HEK293 (cell line): Measurements from ENCODE around the gene CD47.

Experiments used
- CTCF ChIA-PET: fragments of 350-600 bp; formaldehyde crosslinking; extraction: SDS; loops from one replicate; lab custom pipeline; 2021; ENCODE audit warnings: antibody characterized with exemption; lab: Yijun Ruan, JAX
- POLR2A ChIA-PET: fragments of 300-600 bp; formaldehyde crosslinking; extraction: SDS; loops from one replicate; lab custom pipeline; 2020; ENCODE audit warnings: antibody characterized with exemption, inconsistent platforms; lab: Yijun Ruan, JAX
- H3K27ac ChIP-seq: fragments of 200-500 bp; sonication (Bioruptor generic); 2 replicates; pipeline ENCODE4 v1.5.1; 2014; ENCODE audit warnings: low read depth, low read length, control low read depth, inconsistent platforms; ENCODE audit errors: extremely low read depth
- H3K36me3 ChIP-seq, 2 experiments: fragments of 200-500 bp in 1 of 2; sonication (Bioruptor generic) in 1 of 2; 1 replicate in 1 of 2; 2 replicates in 1 of 2; pipeline ENCODE4 v1.5.1; 2014 to 2017; ENCODE audit warnings: inconsistent platforms in 2 of 2, low read length in 2 of 2; ENCODE audit not compliant: control insufficient read depth in 2 of 2, insufficient read depth in 1 of 2
- H3K4me1 ChIP-seq: fragments of 200-500 bp; sonication (Bioruptor generic); 2 replicates; pipeline ENCODE4 v1.5.1; 2014; ENCODE audit warnings: mild to moderate bottlenecking, low read length, inconsistent platforms; ENCODE audit not compliant: control insufficient read depth, insufficient read depth
- H3K4me3 ChIP-seq: 2 replicates; pipeline ENCODE4 v1.5.1; 2011; ENCODE audit warnings: low read depth, mild to moderate bottlenecking, control low read depth, low read length, moderate library complexity
- H3K9me3 ChIP-seq: fragments of 200-500 bp; sonication (Bioruptor generic); 2 replicates; pipeline ENCODE4 v1.5.1; 2014; ENCODE audit warnings: low read depth, low read length, inconsistent platforms; ENCODE audit not compliant: control insufficient read depth, insufficient read depth
- MZF1 ChIP-seq: fragments of 450-650 bp; formaldehyde crosslinking; IDR thresholded peaks from 2 replicates; pipeline ENCODE4 v1.5.1; 2017; ENCODE audit warnings: missing biosample characterization, missing genetic modification characterization, borderline replicate concordance
- PBX3 ChIP-seq: sonication (generic); formaldehyde crosslinking; IDR thresholded peaks from 2 replicates; pipeline ENCODE4 v1.8.1; 2022; ENCODE audit warnings: mild to moderate bottlenecking, moderate library complexity, missing genetic modification reagents
- PRDM4 ChIP-seq: fragments of 450-650 bp; formaldehyde crosslinking; IDR thresholded peaks from 2 replicates; pipeline ENCODE4 v1.5.1; 2017; ENCODE audit warnings: missing biosample characterization, missing genetic modification characterization
- REPIN1 ChIP-seq: fragments of 450-650 bp; formaldehyde crosslinking; IDR thresholded peaks from 2 replicates; pipeline ENCODE4 v1.5.1; 2017; ENCODE audit warnings: missing biosample characterization, missing genetic modification characterization, low read depth
- SP2 ChIP-seq: fragments of 450-650 bp; formaldehyde crosslinking; IDR thresholded peaks from 2 replicates; pipeline ENCODE4 v1.5.1; 2016; ENCODE audit warnings: missing biosample characterization, missing genetic modification characterization
- ZBTB49 ChIP-seq: fragments of 450-650 bp; formaldehyde crosslinking; IDR thresholded peaks from 2 replicates; pipeline ENCODE4 v1.5.1; 2016; ENCODE audit warnings: missing biosample characterization, missing genetic modification characterization, low read depth
- ZFP3 ChIP-seq: fragments of 450-650 bp; formaldehyde crosslinking; IDR thresholded peaks from 2 replicates; pipeline ENCODE4 v1.5.1; 2016; ENCODE audit warnings: low read depth, missing biosample characterization, missing genetic modification characterization
- ZFP41 ChIP-seq: fragments of 450-650 bp; formaldehyde crosslinking; IDR thresholded peaks from 2 replicates; pipeline ENCODE4 v1.5.1; 2016; ENCODE audit warnings: missing biosample characterization, missing genetic modification characterization, borderline replicate concordance
- ZNF280D ChIP-seq: fragments of 450-650 bp; formaldehyde crosslinking; IDR thresholded peaks from 2 replicates; pipeline ENCODE4 v1.5.1; 2016; ENCODE audit warnings: missing biosample characterization, missing genetic modification characterization
- ZNF350 ChIP-seq: fragments of 450-650 bp; formaldehyde crosslinking; IDR thresholded peaks from 2 replicates; pipeline ENCODE4 v1.5.0; 2017; ENCODE audit warnings: missing biosample characterization, mild to moderate bottlenecking, missing genetic modification characterization
- ZNF514 ChIP-seq: fragments of 450-650 bp; formaldehyde crosslinking; IDR thresholded peaks from 2 replicates; pipeline ENCODE4 v1.5.1; 2016; ENCODE audit warnings: missing biosample characterization, missing genetic modification characterization
- ZNF530 ChIP-seq: fragments of 450-650 bp; formaldehyde crosslinking; IDR thresholded peaks from 2 replicates; pipeline ENCODE4 v1.5.1; 2016; ENCODE audit warnings: low read depth, missing biosample characterization, missing genetic modification characterization
- ZNF621 ChIP-seq: fragments of 450-650 bp; formaldehyde crosslinking; IDR thresholded peaks from 2 replicates; pipeline ENCODE4 v1.5.1; 2017; ENCODE audit warnings: missing biosample characterization, missing genetic modification characterization

Gene CD47

GRCh38 chr3:108017587-108017986 lies 73.2 kb downstream of the CD47 start (continued):
- TF ChIP-seq SP2 (tag by site-specific recombination): no peak

GRCh38 chr3:108014943-108015342 lies 75.9 kb downstream of the CD47 start:
- Histone ChIP-seq H3K27ac (no peak overlapping the region), H3K4me1 (no peaks in the 10 kb centered on the region), H3K36me3 (no peaks in the 10 kb centered on the region), H3K9me3 (no peaks in the 10 kb centered on the region), H3K4me3 (no peak overlapping the region)
- POLR2A ChIA-PET: no interaction called here
- CTCF ChIA-PET: no interaction called here
- no peak for TF ChIP-seq ZNF514 (tag by site-specific recombination)
- no peak for TF ChIP-seq ZNF621
- TF ChIP-seq ZBTB49 (tag by site-specific recombination): no peak
- no peak for TF ChIP-seq ZNF350 (tag by site-specific recombination)
- TF ChIP-seq ZFP41: no peak
- TF ChIP-seq PRDM4 (tag by site-specific recombination): no peak

GRCh38 chr3:108013141-108014055 lies 77.4 kb downstream of the CD47 start:
- POLR2A ChIA-PET: no interaction called here
- CTCF ChIA-PET: no interaction called here
- H3K9me3 ChIP-seq: no peaks in the 10 kb centered on the region
- no peak overlapping the region for H3K27ac ChIP-seq
- TF ChIP-seq MZF1 (tag by site-specific recombination) (no peak), PBX3 (CRISPR knock-in tag) (no peak), REPIN1 (tag by site-specific recombination) (no peak), ZNF530 (tag by site-specific recombination) (no peak), ZFP3 (tag by site-specific recombination) (no peak), ZNF280D (tag by site-specific recombination) (no peak)
- H3K36me3 ChIP-seq: no peaks in the 10 kb centered on the region
- H3K4me3 ChIP-seq: no peak overlapping the region
- no peaks in the 10 kb centered on the region for H3K4me1 ChIP-seq
